GM10248 (cell line): ENCODE data around the gene SLC33A1.
"Not testable (repeated sequence)": the region's sequence is repeated elsewhere in the genome, so short reads cannot be mapped to it uniquely, and the experiment has no call there.

Experiments used
- CTCF ChIA-PET: fragments of 300-600 bp; sonication (Branson Sonifier 250); formaldehyde crosslinking; extraction: SDS; loops from one replicate; lab custom pipeline; 2021; ENCODE audit warnings: antibody characterized with exemption; lab: Yijun Ruan, JAX
- POLR2A ChIA-PET: fragments of 350-650 bp; sonication (Branson Sonifier 250); formaldehyde crosslinking; extraction: SDS; loops from one replicate; lab custom pipeline; 2020; ENCODE audit warnings: antibody characterized with exemption; lab: Yijun Ruan, JAX
- DNase-seq: peaks from one replicate; pipeline ENCODE4 v3.0.0; 2012; ENCODE audit errors: extremely low spot score
- CTCF ChIP-seq: IDR thresholded peaks from 2 replicates; pipeline ENCODE4 v1.5.1; 2012; ENCODE audit warnings: mild to moderate bottlenecking, low read depth; ENCODE audit errors: extremely low read depth, missing control alignments, control extremely low read depth

Gene SLC33A1

GRCh38 chr3:155815030-155815545, 39.1 kb downstream of the SLC33A1 start:
- ChIA-PET POLR2A (no interaction called here), CTCF (interaction anchor here (0.8 to 10.5 kb wide), 3 partner anchors 9 to 58 kb away, joined by 3 to 77 read pairs (median 5); partner anchors contain the start of gene C3orf33)
- TF ChIP-seq CTCF, result no peak
- no peak for DNase-seq

GRCh38 chr3:155813224-155813623, 41.0 kb downstream of the SLC33A1 start:
- DNase-seq, CTCF ChIA-PET, POLR2A ChIA-PET: not testable (repeated sequence)

- TF ChIP-seq CTCF, result no peak
- POLR2A ChIA-PET, result no interaction called here
- CTCF ChIA-PET, result no interaction called here
- no peak for DNase-seq
These were observed 45.0 kb downstream of the SLC33A1 start for GRCh38 chr3:155809181-155809580.

GRCh38 chr3:155807823-155808222, 46.4 kb downstream of the SLC33A1 start:
- POLR2A ChIA-PET, result no interaction called here
- TF ChIP-seq CTCF, result no peak

GRCh38 chr3:155805802-155806618, 48.2 kb downstream of the SLC33A1 start, which contains the start of gene C3orf33:
TSS of gene C3orf33 (minus strand) at chr3:155806278. CDS start at chr3:155806252, 26 bp downstream.
- CTCF ChIA-PET, result interaction anchor here (0.6 to 2.9 kb wide), 62 partner anchors 7 to 857 kb away, joined by 3 to 77 read pairs (median 5); partner anchors contain the start of genes GMPS, SLC33A1 and SSR3
- peak; percentile 92 for DNase-seq
- peak; percentile 95 for TF ChIP-seq CTCF
- POLR2A ChIA-PET, result interaction anchor here (1.0 to 1.9 kb wide), 2 partner anchors 48 to 64 kb away, joined by 6 to 8 read pairs; partner anchors contain the start of gene SLC33A1

More at GRCh38 chr3:155807823-155808222, 46.4 kb downstream of the SLC33A1 start:
- DNase-seq, result no peak
- CTCF ChIA-PET, result interaction anchor here (1.5 kb wide), 1 partner anchor 643 kb away, joined by 4 read pairs; no protein-coding TSS in a partner anchor

- ChIA-PET POLR2A (interaction anchor here (1.0 to 1.9 kb wide), 2 partner anchors 48 to 65 kb away, joined by 6 to 8 read pairs; partner anchors contain the start of gene SLC33A1), CTCF (interaction anchor here (0.6 to 2.9 kb wide), 54 partner anchors 9 to 817 kb away, joined by 3 to 77 read pairs (median 6); partner anchors contain the start of genes GMPS and SLC33A1)
- no peak for DNase-seq
These were observed 48.9 kb downstream of the SLC33A1 start for GRCh38 chr3:155805204-155805801.

More at GRCh38 chr3:155805204-155805801, 48.9 kb downstream of the SLC33A1 start:
- no peak for TF ChIP-seq CTCF
